HepG2 (cell line): ENCODE data around the gene MYO5B. TPM values are rescaled to one million over a fixed set of nuclear protein-coding genes. Genes with fewer than 3 reads are reported as not detected.

Source experiments
- ARID5B ChIP-seq: IDR thresholded peaks from 2 replicates; pipeline ENCODE4 v1.4.0; 2020; ENCODE audit warnings: mild to moderate bottlenecking, missing genetic modification reagents
- E2F2 ChIP-seq: sonication (generic); formaldehyde crosslinking; IDR thresholded peaks from 2 replicates; pipeline ENCODE4 v1.4.0; 2020; ENCODE audit warnings: missing genetic modification reagents, borderline replicate concordance
- ELF4 ChIP-seq: sonication (generic); formaldehyde crosslinking; IDR thresholded peaks from 2 replicates; pipeline ENCODE4 v1.5.0; 2020; ENCODE audit warnings: missing genetic modification reagents, mild to moderate bottlenecking, moderate library complexity, borderline replicate concordance
- FOXA3 ChIP-seq: IDR thresholded peaks from 2 replicates; pipeline ENCODE4 v1.6.1; 2016; ENCODE audit warnings: missing genetic modification reagents, missing compliant biosample characterization
- HNF4A ChIP-seq: sonication (generic); formaldehyde crosslinking; IDR thresholded peaks from 2 replicates; pipeline ENCODE4 v1.4.0; 2020; ENCODE audit warnings: missing genetic modification reagents
- MAFK ChIP-seq, 2 experiments: IDR thresholded peaks in 1 of 2; conservative IDR thresholded peaks in 1 of 2; 2 replicates each; pipeline ENCODE4 v1.6.1; 2011; ENCODE audit warnings: improper control_type of control experiment in 2 of 2, low read length in 2 of 2
- PAWR ChIP-seq: sonication (generic); formaldehyde crosslinking; IDR thresholded peaks from 2 replicates; pipeline ENCODE4 v1.4.0; 2020; ENCODE audit warnings: missing genetic modification reagents, mild to moderate bottlenecking, borderline replicate concordance
- PAXIP1 ChIP-seq: sonication (generic); formaldehyde crosslinking; conservative IDR thresholded peaks from 2 replicates; pipeline ENCODE4 v1.4.0; 2020; ENCODE audit warnings: mild to moderate bottlenecking, missing genetic modification reagents, moderate library complexity
- POLR2G ChIP-seq: fragments of 200-400 bp; formaldehyde crosslinking; IDR thresholded peaks from 2 replicates; pipeline ENCODE4 v1.6.1; 2018; ENCODE audit warnings: mild to moderate bottlenecking, low read depth, low read length, moderate library complexity
- PPARG ChIP-seq: conservative IDR thresholded peaks from 2 replicates; pipeline ENCODE4 v1.6.1; 2016; ENCODE audit warnings: missing biosample characterization, missing genetic modification reagents
- SAP130 ChIP-seq: IDR thresholded peaks from 2 replicates; pipeline ENCODE4 v1.6.1; 2016; ENCODE audit warnings: low read depth
- SOX5 ChIP-seq: IDR thresholded peaks from 2 replicates; pipeline ENCODE4 v1.6.1; 2016; ENCODE audit warnings: borderline replicate concordance
- THRA ChIP-seq: sonication (generic); formaldehyde crosslinking; IDR thresholded peaks from 2 replicates; pipeline ENCODE4 v1.4.0; 2020; ENCODE audit warnings: missing genetic modification reagents, borderline replicate concordance
- ZFP91 ChIP-seq: sonication (generic); formaldehyde crosslinking; IDR thresholded peaks from 2 replicates; pipeline ENCODE4 v1.9.0; 2022; ENCODE audit warnings: missing genetic modification reagents, mild to moderate bottlenecking, borderline replicate concordance
- ZNF331 ChIP-seq: sonication (generic); formaldehyde crosslinking; IDR thresholded peaks from 2 replicates; pipeline ENCODE4 v1.4.0; 2020; ENCODE audit warnings: missing genetic modification reagents
- ZNF362 ChIP-seq: sonication (generic); formaldehyde crosslinking; IDR thresholded peaks from 2 replicates; pipeline ENCODE4 v1.4.0; 2020; ENCODE audit warnings: missing genetic modification reagents, mild to moderate bottlenecking, borderline replicate concordance
- polyA plus RNA-seq, 8 experiments: library from polyadenylated mRNA; depleted of rRNA in 3 of 8; stranded (reverse) in 7 of 8; unstranded in 1 of 8; fragments of >200 nt; fragmentation: Illumina TruSeq in 4 of 8; extraction: Trizol in 4 of 8; gene quantifications; 2 replicates each; pipeline versions ENCODE4 v1.2.1 to v1.2.3, GENCODE V29; 2011 to 2016; ENCODE audit warnings: low read depth in 4 of 8, missing spikeins in 1 of 8, mixed read lengths in 1 of 8; ENCODE audit not compliant: insufficient read depth in 1 of 8
- total RNA-seq, 5 experiments: library from RNA; depleted of rRNA; stranded (reverse); fragments of >200 nt; fragmentation: Illumina TruSeq; extraction: Trizol; gene quantifications; 2 replicates each; pipeline ENCODE4 v1.2.3, GENCODE V29; 2016; ENCODE audit warnings: low read depth in 1 of 5

The MYO5B gene
- total and polyA plus RNA-seq, 2 of the 13 experiments (the other 11 are each of a cell fraction or from before 2014, with no cell fraction given): 13.1 to 24.0 TPM

- TF ChIP-seq PAXIP1 (CRISPR knock-in tag): peak; percentile 82
- TF ChIP-seq E2F2 (CRISPR knock-in tag): no peak
- TF ChIP-seq POLR2G: peak; percentile 40; the same call in 1 of the 2 replicates
- no peak for TF ChIP-seq ELF4 (CRISPR knock-in tag)
- TF ChIP-seq ZNF362 (CRISPR knock-in tag): peak; percentile 89
- peak; percentile 29; the same call in 1 of the 2 replicates for TF ChIP-seq THRA
- peak; percentile 62; the same call in 1 of the 2 replicates for TF ChIP-seq SOX5 (CRISPR knock-in tag)
- TF ChIP-seq FOXA3 (CRISPR knock-in tag): peak; percentile 41; the same call in 1 of the 2 replicates
- TF ChIP-seq ARID5B (CRISPR knock-in tag): peak; percentile 66
- no peak for TF ChIP-seq MAFK (conservative IDR thresholded peaks at IDR 0.05 in 1 of 2, IDR thresholded peaks at IDR 0.05 in 1 of 2; ENCODE audit: low read length in 2 of 2)
- no peak for TF ChIP-seq PAWR (CRISPR knock-in tag)
- peak; percentile 83; the same call in 1 of the 2 replicates for TF ChIP-seq ZFP91 (CRISPR knock-in tag)
- TF ChIP-seq SAP130 (CRISPR knock-in tag): peak; percentile 33; the same call in 1 of the 2 replicates
- TF ChIP-seq PPARG (CRISPR knock-in tag): peak; percentile 86
- peak; percentile 88 for TF ChIP-seq HNF4A (CRISPR knock-in tag)
- TF ChIP-seq ZNF331 (CRISPR knock-in tag): 0 out of 2 replicates have a peak, but pooled peaks have one; percentile 61
These were observed 361.1 kb downstream of the MYO5B start (continued) for GRCh38 chr18:49833814-49834213.
